HEK293 (cell line): ENCODE data around the gene HLX.

Experiments
- CTCF ChIA-PET: fragments of 350-600 bp; formaldehyde crosslinking; extraction: SDS; loops from one replicate; lab custom pipeline; 2021; ENCODE audit warnings: antibody characterized with exemption; lab: Yijun Ruan, JAX
- POLR2A ChIA-PET: fragments of 300-600 bp; formaldehyde crosslinking; extraction: SDS; loops from one replicate; lab custom pipeline; 2020; ENCODE audit warnings: antibody characterized with exemption, inconsistent platforms; lab: Yijun Ruan, JAX
- H3K27ac ChIP-seq: fragments of 200-500 bp; sonication (Bioruptor generic); 2 replicates; pipeline ENCODE4 v1.5.1; 2014; ENCODE audit warnings: low read depth, low read length, control low read depth, inconsistent platforms; ENCODE audit errors: extremely low read depth
- H3K36me3 ChIP-seq, 2 experiments: fragments of 200-500 bp in 1 of 2; sonication (Bioruptor generic) in 1 of 2; 1 replicate in 1 of 2; 2 replicates in 1 of 2; pipeline ENCODE4 v1.5.1; 2014 to 2017; ENCODE audit warnings: inconsistent platforms in 2 of 2, low read length in 2 of 2; ENCODE audit not compliant: control insufficient read depth in 2 of 2, insufficient read depth in 1 of 2
- H3K4me1 ChIP-seq: fragments of 200-500 bp; sonication (Bioruptor generic); 2 replicates; pipeline ENCODE4 v1.5.1; 2014; ENCODE audit warnings: mild to moderate bottlenecking, low read length, inconsistent platforms; ENCODE audit not compliant: control insufficient read depth, insufficient read depth
- H3K4me3 ChIP-seq: 2 replicates; pipeline ENCODE4 v1.5.1; 2011; ENCODE audit warnings: low read depth, mild to moderate bottlenecking, control low read depth, low read length, moderate library complexity
- H3K9me3 ChIP-seq: fragments of 200-500 bp; sonication (Bioruptor generic); 2 replicates; pipeline ENCODE4 v1.5.1; 2014; ENCODE audit warnings: low read depth, low read length, inconsistent platforms; ENCODE audit not compliant: control insufficient read depth, insufficient read depth
- KLF10 ChIP-seq: fragments of 450-650 bp; IDR thresholded peaks from 2 replicates; pipeline ENCODE4 v1.5.1; 2018; ENCODE audit warnings: missing biosample characterization, mild to moderate bottlenecking, missing genetic modification characterization
- KLF7 ChIP-seq: fragments of 450-650 bp; formaldehyde crosslinking; IDR thresholded peaks from 2 replicates; pipeline ENCODE4 v1.5.1; 2016; ENCODE audit warnings: missing biosample characterization, missing genetic modification characterization, borderline replicate concordance
- KLF9 ChIP-seq: fragments of 450-650 bp; formaldehyde crosslinking; IDR thresholded peaks from 2 replicates; pipeline ENCODE4 v1.5.1; 2016; ENCODE audit warnings: missing biosample characterization, missing genetic modification characterization, low read depth
- PATZ1 ChIP-seq: fragments of 450-650 bp; formaldehyde crosslinking; IDR thresholded peaks from 2 replicates; pipeline ENCODE4 v1.5.1; 2016; ENCODE audit warnings: missing biosample characterization, missing genetic modification characterization
- PRDM1 ChIP-seq: fragments of 450-650 bp; formaldehyde crosslinking; IDR thresholded peaks from 2 replicates; pipeline ENCODE4; 2016; ENCODE audit warnings: missing biosample characterization, missing genetic modification characterization
- SALL2 ChIP-seq: fragments of 450-650 bp; formaldehyde crosslinking; IDR thresholded peaks from 2 replicates; pipeline ENCODE4 v1.5.0; 2017; ENCODE audit warnings: missing biosample characterization, mild to moderate bottlenecking, missing genetic modification characterization, borderline replicate concordance
- SCRT1 ChIP-seq: fragments of 450-650 bp; formaldehyde crosslinking; IDR thresholded peaks from 2 replicates; pipeline ENCODE4 v1.5.1; 2016; ENCODE audit warnings: missing biosample characterization, missing genetic modification characterization, borderline replicate concordance
- SP7 ChIP-seq: fragments of 450-650 bp; formaldehyde crosslinking; IDR thresholded peaks from 2 replicates; pipeline ENCODE4 v1.5.1; 2016; ENCODE audit warnings: missing biosample characterization, missing genetic modification characterization
- ZBTB17 ChIP-seq: fragments of 450-650 bp; formaldehyde crosslinking; IDR thresholded peaks from 2 replicates; pipeline ENCODE4 v1.5.1; 2016; ENCODE audit warnings: missing biosample characterization, missing genetic modification characterization
- ZBTB26 ChIP-seq: fragments of 450-650 bp; formaldehyde crosslinking; optimal IDR thresholded peaks from 2 replicates; pipeline ENCODE3; 2016; ENCODE audit warnings: missing biosample characterization, mild to moderate bottlenecking, missing genetic modification characterization
- ZFHX2 ChIP-seq: fragments of 450-650 bp; formaldehyde crosslinking; conservative IDR thresholded peaks from 2 replicates; pipeline ENCODE4 v1.5.1; 2016; ENCODE audit warnings: missing biosample characterization, missing genetic modification characterization
- ZFP3 ChIP-seq: fragments of 450-650 bp; formaldehyde crosslinking; IDR thresholded peaks from 2 replicates; pipeline ENCODE4 v1.5.1; 2016; ENCODE audit warnings: low read depth, missing biosample characterization, missing genetic modification characterization
- ZNF140 ChIP-seq: fragments of 450-650 bp; formaldehyde crosslinking; IDR thresholded peaks from 2 replicates; pipeline ENCODE4 v1.5.1; 2016; ENCODE audit warnings: missing biosample characterization, missing genetic modification characterization
- ZNF169 ChIP-seq: fragments of 450-650 bp; formaldehyde crosslinking; IDR thresholded peaks from 2 replicates; pipeline ENCODE4 v1.5.1; 2016; ENCODE audit warnings: missing biosample characterization, missing genetic modification characterization
- ZNF175 ChIP-seq: fragments of 450-650 bp; formaldehyde crosslinking; IDR thresholded peaks from 2 replicates; pipeline ENCODE4 v1.5.1; 2016; ENCODE audit warnings: missing biosample characterization, missing genetic modification characterization
- ZNF433 ChIP-seq: fragments of 450-650 bp; formaldehyde crosslinking; IDR thresholded peaks from 2 replicates; pipeline ENCODE4 v1.5.1; 2016; ENCODE audit warnings: missing biosample characterization, missing genetic modification characterization, low read depth
- ZNF514 ChIP-seq: fragments of 450-650 bp; formaldehyde crosslinking; IDR thresholded peaks from 2 replicates; pipeline ENCODE4 v1.5.1; 2016; ENCODE audit warnings: missing biosample characterization, missing genetic modification characterization
- ZNF518A ChIP-seq: fragments of 450-650 bp; formaldehyde crosslinking; conservative IDR thresholded peaks from 2 replicates; pipeline ENCODE4 v1.5.1; 2016; ENCODE audit warnings: low read depth, missing biosample characterization, missing genetic modification characterization
- ZNF530 ChIP-seq: fragments of 450-650 bp; formaldehyde crosslinking; IDR thresholded peaks from 2 replicates; pipeline ENCODE4 v1.5.1; 2016; ENCODE audit warnings: low read depth, missing biosample characterization, missing genetic modification characterization
- ZNF558 ChIP-seq: fragments of 450-650 bp; formaldehyde crosslinking; IDR thresholded peaks from 2 replicates; pipeline ENCODE4 v1.5.1; 2016; ENCODE audit warnings: missing biosample characterization, missing genetic modification characterization
- ZNF596 ChIP-seq: fragments of 450-650 bp; IDR thresholded peaks from 2 replicates; pipeline ENCODE4 v1.5.0; 2018; ENCODE audit warnings: missing biosample characterization, mild to moderate bottlenecking, missing genetic modification characterization, moderate library complexity
- ZNF610 ChIP-seq: fragments of 450-650 bp; formaldehyde crosslinking; IDR thresholded peaks from 2 replicates; pipeline ENCODE4 v1.5.1; 2016; ENCODE audit warnings: missing biosample characterization, missing genetic modification characterization, borderline replicate concordance
- ZNF629 ChIP-seq: fragments of 450-650 bp; formaldehyde crosslinking; IDR thresholded peaks from 2 replicates; pipeline ENCODE4 v1.5.1; 2017; ENCODE audit warnings: missing biosample characterization, missing genetic modification characterization
- ZNF658 ChIP-seq: fragments of 450-650 bp; formaldehyde crosslinking; IDR thresholded peaks from 2 replicates; pipeline ENCODE4; 2016; ENCODE audit warnings: missing biosample characterization, missing genetic modification characterization
- ZNF664 ChIP-seq: fragments of 450-650 bp; formaldehyde crosslinking; IDR thresholded peaks from 2 replicates; pipeline ENCODE4 v1.5.1; 2016; ENCODE audit warnings: missing biosample characterization, missing genetic modification characterization
- ZNF837 ChIP-seq: fragments of 450-650 bp; formaldehyde crosslinking; IDR thresholded peaks from 2 replicates; pipeline ENCODE4 v1.5.1; 2016; ENCODE audit warnings: missing biosample characterization, missing genetic modification characterization
- ZSCAN23 ChIP-seq: fragments of 450-650 bp; formaldehyde crosslinking; IDR thresholded peaks from 2 replicates; pipeline ENCODE4 v1.5.1; 2016; ENCODE audit warnings: missing biosample characterization, missing genetic modification characterization

HLX gene

GRCh38 chr1:220896092-220896491 is 16.8 kb downstream of the HLX start:
- CTCF ChIA-PET: no interaction called here
- no peaks in the 10 kb centered on the region for H3K36me3 ChIP-seq
- H3K4me3 ChIP-seq: no peak overlapping the region
- no peak for TF ChIP-seq SCRT1 (tag by site-specific recombination)
- no peak for TF ChIP-seq PATZ1 (tag by site-specific recombination)
- no peak for TF ChIP-seq ZBTB17 (tag by site-specific recombination)
- TF ChIP-seq ZNF610: no peak
- no peak for TF ChIP-seq ZNF140
- TF ChIP-seq ZSCAN23 (tag by site-specific recombination): no peak
- no peak for TF ChIP-seq ZNF658 (tag by site-specific recombination)
- TF ChIP-seq KLF9 (tag by site-specific recombination): no peak
- no peak for TF ChIP-seq ZNF596 (tag by site-specific recombination)
- no peak for TF ChIP-seq ZNF514 (tag by site-specific recombination)
- TF ChIP-seq ZNF629: no peak
- TF ChIP-seq PRDM1 (tag by site-specific recombination): no peak
- no peak for TF ChIP-seq ZNF175 (tag by site-specific recombination)
- no peak for TF ChIP-seq ZNF433 (tag by site-specific recombination)
- no peak for TF ChIP-seq ZNF837 (tag by site-specific recombination)
- TF ChIP-seq KLF10 (tag by site-specific recombination): no peak
- no peak for TF ChIP-seq ZNF518A (tag by site-specific recombination)
- TF ChIP-seq ZNF530 (tag by site-specific recombination): no peak
- no peak for TF ChIP-seq SALL2 (tag by site-specific recombination)
- TF ChIP-seq ZNF558 (tag by site-specific recombination): no peak
- H3K4me1 ChIP-seq: no peaks in the 10 kb centered on the region
- H3K27ac ChIP-seq: no peak overlapping the region
- H3K9me3 ChIP-seq: no peaks in the 10 kb centered on the region
- POLR2A ChIA-PET: no interaction called here

- ChIA-PET CTCF (interaction anchor here (1.4 kb wide), 1 partner anchor 303 kb away, joined by 5 read pairs; no protein-coding TSS in a partner anchor), POLR2A (no interaction called here)
- H3K9me3 ChIP-seq: no peaks in the 10 kb centered on the region
- no peaks in the 10 kb centered on the region for H3K4me1 ChIP-seq
- no peak overlapping the region for H3K4me3 ChIP-seq
- H3K27ac ChIP-seq: no peak overlapping the region
- no peaks in the 10 kb centered on the region for H3K36me3 ChIP-seq
- TF ChIP-seq ZNF169 (tag by site-specific recombination) (no peak), KLF7 (tag by site-specific recombination) (no peak), ZFHX2 (no peak), ZNF664 (tag by site-specific recombination) (no peak), ZBTB26 (tag by site-specific recombination) (no peak), ZFP3 (tag by site-specific recombination) (no peak), SCRT1 (tag by site-specific recombination) (no peak), SP7 (tag by site-specific recombination) (no peak), PATZ1 (tag by site-specific recombination) (no peak), ZNF175 (tag by site-specific recombination) (no peak)
These were observed 21.6 kb downstream of the HLX start for GRCh38 chr1:220900842-220901241.
